SIG-M5 (cell line): Measurements from ENCODE around the gene PLAAT2.
"Not testable (repeated sequence)": the region's sequence is repeated elsewhere in the genome, so short reads cannot be mapped to it uniquely, and the experiment has no call there.

Experiments
- DNase-seq: peaks from one replicate; lab custom pipeline; 2025; lab: John Stamatoyannopoulos, UW

Gene PLAAT2

GRCh38 chr11:63563201-63564055, at the start of gene PLAAT2:
Gene PLAAT2, minus strand, starts transcription at chr11:63563379. Its CDS starts 55 bp downstream, at chr11:63563324.
- no peak for DNase-seq

DNA sequence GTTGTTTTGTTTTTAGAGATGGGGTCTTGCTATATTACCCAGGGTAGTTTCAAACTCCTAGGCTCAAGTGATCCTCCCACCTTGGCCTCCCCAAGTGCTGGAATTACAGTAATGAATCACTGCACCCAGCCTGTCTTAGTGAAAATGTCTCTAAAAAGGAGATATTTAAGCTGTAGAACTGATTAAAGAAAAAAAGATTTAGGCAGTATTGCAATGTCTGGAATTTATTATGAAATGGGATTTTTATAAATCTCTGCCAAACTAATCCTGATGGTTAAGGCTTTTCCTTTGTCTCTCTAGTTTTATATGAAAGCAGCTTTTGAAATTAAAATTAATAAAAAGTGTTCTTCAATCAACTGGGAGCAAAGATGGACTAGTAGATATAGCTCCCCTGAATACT, 49.0 kb upstream of the PLAAT2 start:
- DNase-seq: no peak

- DNase-seq: no peak
Observed at GRCh38 chr11:63611395-63611747, 48.2 kb upstream of the PLAAT2 start.

DNA sequence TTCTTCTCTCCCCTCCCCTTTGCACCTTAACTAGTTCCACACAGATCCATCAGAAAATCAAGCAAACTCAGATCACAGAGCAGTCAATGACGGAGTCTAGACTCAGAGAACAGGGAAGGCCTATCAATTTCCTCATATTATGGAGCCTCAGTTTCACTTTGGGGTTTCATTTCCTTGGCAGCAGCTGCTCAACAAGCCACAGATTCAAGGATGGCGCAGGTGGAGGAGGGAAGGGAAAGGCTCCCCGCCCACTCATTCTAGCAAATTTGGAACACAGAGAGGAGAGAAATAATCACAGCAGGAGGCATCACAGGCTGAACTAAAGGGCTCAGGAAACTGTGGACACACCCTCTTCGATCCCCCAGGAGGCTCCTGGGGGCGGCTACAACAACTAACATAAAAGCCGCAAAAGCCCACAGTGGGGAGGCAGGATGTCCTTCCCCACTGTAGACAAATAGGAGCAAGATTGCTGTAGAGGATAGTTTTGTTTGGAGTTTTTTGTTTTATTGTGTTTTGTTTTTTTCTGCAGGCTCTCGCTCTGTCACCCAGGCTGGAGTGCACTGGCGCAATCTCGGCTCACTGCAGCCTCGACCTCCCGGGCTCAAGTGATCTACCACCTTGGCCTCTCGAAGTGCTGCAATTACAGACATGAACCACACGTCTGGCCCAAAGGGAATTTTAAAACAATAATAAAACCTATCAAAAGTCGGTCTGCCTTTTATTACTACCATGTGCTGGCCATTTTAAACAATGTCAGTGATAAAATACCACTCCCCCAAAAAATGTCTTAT, 47.6 kb upstream of the PLAAT2 start:
- DNase-seq: no peak

DNA sequence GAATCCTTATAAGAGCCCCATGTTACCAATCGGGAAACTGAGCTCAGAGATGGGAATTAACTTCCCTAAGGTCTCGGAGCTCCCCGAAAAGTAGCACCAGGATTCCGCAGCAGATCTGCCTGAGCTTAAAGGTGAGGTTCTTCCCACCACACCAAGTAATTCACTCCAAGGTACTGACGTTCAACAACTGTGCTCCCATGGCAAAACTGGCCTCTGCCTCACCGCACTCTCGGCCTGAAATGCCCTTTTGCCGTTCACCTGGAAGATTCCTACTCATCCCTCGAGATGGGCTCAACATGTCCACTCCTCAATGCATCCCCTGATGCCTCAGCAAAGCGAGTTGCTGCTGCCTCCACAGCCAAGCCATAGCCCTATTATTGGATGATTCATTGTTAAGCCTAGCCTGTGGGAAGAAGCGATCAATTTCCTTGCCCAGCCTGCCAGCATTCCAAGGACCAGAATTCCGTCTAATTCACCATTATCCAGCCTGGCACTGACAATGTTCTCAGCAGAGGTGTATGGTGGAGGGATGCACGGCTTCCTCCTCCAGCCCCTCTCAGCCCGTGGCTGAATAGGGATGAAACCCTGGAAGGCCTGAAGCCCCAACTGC, 46.9 kb upstream of the PLAAT2 start:
- DNase-seq: no peak

DNA sequence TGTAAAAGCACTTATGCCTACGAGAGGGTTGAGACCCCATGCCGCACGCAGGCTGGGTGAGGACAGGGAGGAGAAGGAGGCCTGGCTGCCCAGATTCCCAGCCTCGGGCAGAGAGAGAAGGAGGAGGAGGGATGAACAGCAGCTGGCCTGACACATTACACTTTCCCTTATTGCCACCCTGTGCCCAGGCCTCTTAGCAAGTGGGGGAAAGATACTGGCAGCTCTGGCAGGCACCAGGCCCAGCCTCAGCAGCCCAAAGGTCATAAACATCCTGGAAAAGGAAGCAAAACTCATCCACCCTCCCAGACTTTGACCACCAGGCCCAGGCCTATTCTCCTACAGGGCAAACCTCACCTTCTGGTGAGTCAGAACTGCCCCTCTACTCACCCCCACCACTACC, 46.4 kb upstream of the PLAAT2 start:
- DNase-seq: no peak

- no peak for DNase-seq
Observed at GRCh38 chr11:63608353-63609345, 45.5 kb upstream of the PLAAT2 start.

- no peak for DNase-seq
Observed at GRCh38 chr11:63603180-63603518, 40.0 kb upstream of the PLAAT2 start.

GRCh38 chr11:63602290-63603179, 39.4 kb upstream of the PLAAT2 start:
- DNase-seq: not testable (repeated sequence)

DNA sequence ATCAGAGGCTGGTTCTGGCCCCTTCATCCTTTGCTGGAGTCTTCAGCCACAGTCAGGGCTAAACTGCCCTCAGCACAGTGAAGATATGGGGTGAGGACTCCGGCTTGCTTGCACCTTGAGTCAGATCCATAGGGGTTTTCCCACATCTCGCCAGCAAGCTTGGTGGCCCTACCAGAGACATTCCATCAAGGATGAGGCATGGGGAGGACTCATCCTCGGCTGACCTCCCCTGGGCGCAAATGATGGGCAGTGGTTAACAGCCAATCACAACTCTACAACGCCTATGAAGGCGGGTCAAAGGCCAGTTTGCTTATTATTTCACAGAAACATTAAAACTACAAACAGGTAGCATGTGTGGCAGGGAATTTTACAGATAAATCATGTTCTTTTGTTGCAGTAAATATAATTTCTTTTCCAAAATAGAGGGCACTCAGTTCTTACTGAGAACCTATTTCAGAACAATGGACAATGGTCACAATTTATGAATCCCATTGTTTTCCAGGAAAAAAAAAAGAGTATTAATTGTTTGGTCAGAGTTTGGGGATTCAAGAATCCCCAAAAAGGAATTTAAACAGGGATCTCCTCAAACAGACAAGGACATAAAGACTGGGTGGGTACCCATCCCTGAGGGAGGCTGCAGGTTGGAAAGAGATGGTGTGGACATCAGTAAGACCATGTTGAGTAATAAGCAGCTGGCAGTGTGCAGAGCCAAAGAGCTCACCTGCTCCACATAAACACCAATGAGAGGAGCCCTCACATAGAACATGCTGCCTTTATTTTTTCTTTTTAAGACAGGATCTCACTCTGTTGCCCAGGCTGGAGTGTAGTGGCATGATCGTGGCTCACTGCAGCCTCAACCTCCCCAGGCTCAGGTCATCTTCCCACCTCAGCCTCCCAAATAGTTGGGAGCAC, 36.3 kb upstream of the PLAAT2 start:
- DNase-seq: no peak

DNA sequence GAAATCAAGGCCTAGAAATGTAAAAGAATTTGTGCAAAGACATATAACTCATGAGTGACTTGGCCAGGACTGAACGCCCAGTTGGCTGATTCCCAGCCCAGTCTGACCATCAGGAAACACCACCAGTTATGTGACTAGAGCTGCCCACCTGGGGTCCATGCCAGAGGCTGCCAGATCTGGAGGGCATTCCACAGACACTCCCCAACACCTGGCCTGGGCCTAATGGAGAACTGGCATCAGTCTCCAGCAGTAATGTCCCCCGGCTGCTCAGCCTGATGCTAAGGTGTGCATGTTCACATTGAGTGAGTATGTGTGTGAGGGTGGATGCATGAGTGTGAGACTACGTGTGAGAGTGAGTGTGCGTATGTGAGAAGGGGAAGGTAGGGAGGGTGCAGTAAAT, 35.4 kb upstream of the PLAAT2 start:
- no peak for DNase-seq

DNA sequence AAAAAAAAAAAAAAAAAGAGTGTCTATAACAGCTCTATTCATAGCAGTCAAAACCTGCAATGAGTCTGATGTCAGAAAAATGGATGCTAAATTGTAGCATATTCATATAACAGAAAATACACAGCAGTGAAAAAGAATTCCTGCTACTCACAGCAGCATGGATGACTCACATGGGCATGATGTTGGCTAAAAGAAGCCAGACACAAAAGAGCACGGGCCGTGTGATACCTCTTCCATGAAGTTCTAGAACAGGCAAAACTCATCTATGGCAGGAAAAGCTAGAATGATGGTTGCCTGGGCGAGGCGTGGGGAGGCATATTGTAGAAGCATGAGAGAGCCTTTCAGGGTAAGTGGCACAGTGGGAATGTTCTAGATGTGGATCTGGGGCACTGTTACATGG, 32.1 kb upstream of the PLAAT2 start:
- DNase-seq: no peak

DNA sequence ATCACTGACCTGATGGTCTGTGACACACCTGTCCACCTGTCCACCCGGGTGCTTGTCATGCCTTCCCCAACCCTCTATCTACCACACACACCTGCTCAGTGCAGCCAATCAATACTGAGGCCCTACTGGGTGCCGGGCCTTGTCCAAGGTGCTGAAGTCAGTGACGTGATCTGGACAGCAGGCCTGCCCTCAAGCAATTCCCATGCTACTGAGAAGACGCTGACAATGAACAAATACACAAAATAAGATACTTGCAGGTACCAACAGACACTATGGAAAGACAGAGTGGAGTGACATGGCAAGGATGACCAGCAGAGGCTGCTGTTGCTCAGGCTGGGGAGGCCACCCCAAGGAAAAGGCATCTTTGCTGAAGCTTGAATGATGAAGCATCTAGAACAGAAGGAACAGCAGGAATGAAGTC, 29.8 kb upstream of the PLAAT2 start:
- no peak for DNase-seq

GRCh38 chr11:63590024-63590788, 27.0 kb upstream of the PLAAT2 start:
- DNase-seq: no peak

DNA sequence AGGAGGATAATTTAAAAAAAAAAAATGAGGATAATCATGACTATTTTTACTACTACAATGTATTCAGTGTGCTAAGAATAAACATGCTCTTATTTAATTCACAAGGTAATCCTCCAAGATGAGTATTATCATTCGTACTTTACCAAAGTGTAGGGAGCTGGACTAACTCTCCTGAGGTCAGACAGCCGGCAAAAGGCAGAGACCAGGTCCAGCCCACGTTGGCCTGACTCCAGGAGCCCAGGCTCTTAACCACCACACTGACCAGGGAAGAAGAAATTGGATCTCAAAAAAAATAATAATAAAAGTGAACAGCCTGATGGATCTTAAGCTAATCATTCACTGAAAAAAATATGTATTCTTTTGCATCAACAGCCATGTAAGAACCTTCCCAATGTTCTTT, 25.8 kb upstream of the PLAAT2 start:
- DNase-seq: no peak

DNA sequence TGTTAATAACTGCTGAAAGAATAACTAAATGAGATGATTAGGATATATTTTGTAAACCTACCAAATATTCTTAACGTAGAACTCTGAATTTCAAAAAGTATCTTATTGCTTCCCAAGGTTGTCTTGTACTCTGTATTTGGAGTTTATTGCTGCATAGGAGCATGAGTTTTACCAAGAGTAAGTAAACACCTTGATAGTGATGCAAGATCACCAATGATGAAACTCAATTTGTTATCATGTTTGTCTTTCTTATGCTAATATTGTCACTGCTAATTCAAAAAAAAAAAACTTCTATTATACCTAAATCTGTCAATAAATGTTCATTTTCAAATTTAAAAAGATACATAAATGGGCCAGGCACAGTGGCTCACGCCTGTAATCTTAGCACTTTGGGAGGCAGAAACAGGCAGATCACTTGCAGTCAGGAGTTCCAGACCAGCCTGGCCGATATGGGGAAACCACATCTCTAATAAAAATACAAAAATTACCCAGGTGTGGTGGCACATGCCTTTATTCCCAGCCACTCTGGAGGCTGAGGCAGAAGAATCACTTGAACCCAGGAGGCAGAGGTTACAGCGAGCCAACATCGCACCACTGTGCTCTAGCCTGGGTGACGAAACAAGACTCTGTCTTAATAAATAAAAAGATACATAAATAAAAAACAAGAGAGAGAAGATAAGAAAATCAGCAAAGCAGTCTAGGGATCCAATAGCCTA, 23.4 kb upstream of the PLAAT2 start:
- DNase-seq: no peak

GRCh38 chr11:63583357-63583677, 20.1 kb upstream of the PLAAT2 start:
- no peak for DNase-seq

- not testable (repeated sequence) for DNase-seq
Observed at GRCh38 chr11:63581224-63581623, 18.0 kb upstream of the PLAAT2 start.
